CD4-positive, CD25-positive, alpha-beta regulatory T cell (primary cell): ENCODE data around the gene FAN1. TPM values are rescaled to one million over a fixed set of nuclear protein-coding genes. Genes with fewer than 3 reads are reported as not detected.

Experiments
- ATAC-seq, 2 donors: fragments of 150-1000 bp; cut with Tn5 transposase; one replicate each; pipeline ENCODE4 v1.10.0; 2021; ENCODE audit warnings: low read depth in 2 of 2, moderate number of reproducible peaks in 2 of 2, moderate library complexity in 1 of 2
- DNase-seq, 3 donors: peaks; one replicate each; pipeline versions ENCODE4 v3.0.0 to v3.0.0-alpha.2; 2012 to 2022; ENCODE audit warnings: mixed read lengths in 1 of 3
- H3K27ac ChIP-seq: one replicate; pipeline ENCODE4 v1.7.0; 2013; ENCODE audit warnings: mild to moderate bottlenecking, low read length; ENCODE audit not compliant: insufficient read depth, poor library complexity, severe bottlenecking
- H3K27me3 ChIP-seq: one replicate; pipeline ENCODE4 v1.7.0; 2013; ENCODE audit warnings: low read length; ENCODE audit not compliant: control insufficient read depth, insufficient read depth
- H3K36me3 ChIP-seq: one replicate; pipeline ENCODE4 v1.7.0; 2013; ENCODE audit warnings: mild to moderate bottlenecking, low read length, moderate library complexity; ENCODE audit not compliant: control insufficient read depth, insufficient read depth
- H3K4me1 ChIP-seq: 2 replicates; pipeline ENCODE4 v1.7.0; 2013; ENCODE audit warnings: mild to moderate bottlenecking, low read length; ENCODE audit not compliant: insufficient read depth, control insufficient read depth, poor library complexity, severe bottlenecking
- H3K4me3 ChIP-seq: one replicate; pipeline ENCODE4 v1.7.0; 2013; ENCODE audit warnings: low read depth, mild to moderate bottlenecking, low read length, moderate library complexity
- H3K9me3 ChIP-seq, 2 experiments: 1 replicate in 1 of 2; 2 replicates in 1 of 2; pipeline ENCODE4 v1.7.0; 2013; ENCODE audit warnings: low read length in 2 of 2, mild to moderate bottlenecking in 1 of 2, moderate library complexity in 1 of 2; ENCODE audit not compliant: control insufficient read depth in 2 of 2
- H3K27ac Mint-ChIP-seq, 3 donors: one replicate each; pipeline ENCODE4 v1.8.0; 2020 to 2022; ENCODE audit warnings: mild to moderate bottlenecking in 3 of 3, mixed read lengths in 3 of 3, moderate library complexity in 2 of 3
- H3K27me3 Mint-ChIP-seq: one replicate; pipeline ENCODE4 v1.8.0; 2022; ENCODE audit warnings: mild to moderate bottlenecking, mixed read lengths
- H3K36me3 Mint-ChIP-seq: one replicate; pipeline ENCODE4 v1.8.0; 2020; ENCODE audit warnings: mixed read lengths
- H3K4me1 Mint-ChIP-seq, 4 donors: one replicate each; pipeline ENCODE4 v1.8.0; 2020 to 2022; ENCODE audit warnings: mixed read lengths in 4 of 4, mild to moderate bottlenecking in 1 of 4
- H3K4me3 Mint-ChIP-seq, 4 donors: one replicate each; pipeline ENCODE4 v1.8.0; 2020 to 2022; ENCODE audit warnings: mild to moderate bottlenecking in 4 of 4, mixed read lengths in 4 of 4, moderate library complexity in 3 of 4
- H3K9me3 Mint-ChIP-seq, 7 donors: one replicate each; pipeline ENCODE4 v1.8.0; 2020 to 2022; ENCODE audit warnings: mixed read lengths in 7 of 7, mild to moderate bottlenecking in 3 of 7, moderate library complexity in 2 of 7
- polyA plus RNA-seq, 4 donors: library from polyadenylated mRNA; unstranded; fragments of 300-500 nt; fragmentation: Illumina TruSeq; gene quantifications; one replicate each; pipeline ENCODE4 v1.2.3, GENCODE V29; 2021
- total RNA-seq: library from RNA; stranded (reverse); gene quantifications from one replicate; pipeline ENCODE4 v1.2.3, GENCODE V29; 2022

The FAN1 gene
- total and polyA plus RNA-seq, 5 donors from 2014 or later = 2.4 to 10.6 (median 4.8) TPM

DNA sequence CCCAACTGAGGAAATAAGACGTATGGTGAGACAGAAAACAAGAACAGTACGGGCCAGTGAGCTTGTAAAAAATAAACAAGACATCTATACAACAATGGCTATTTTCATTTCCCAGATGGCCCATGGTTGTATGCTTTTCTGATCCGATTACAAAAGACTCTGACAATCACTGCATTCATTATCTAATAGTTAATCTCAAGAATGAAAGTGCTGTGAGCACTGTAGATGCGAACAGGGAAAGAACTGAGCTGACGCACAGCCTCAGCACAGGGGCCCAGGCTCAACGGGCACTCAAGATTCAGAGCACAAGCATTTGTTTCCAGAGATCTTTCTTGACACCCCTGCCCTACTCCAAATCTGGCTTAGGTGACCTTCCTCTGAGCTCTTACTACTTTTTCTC lies 80.8 kb downstream of the FAN1 start:
- Mint-ChIP-seq H3K27me3 (no peaks in the 10 kb centered on the region), H3K4me3 (peak overlapping the region in 3 of 4 donors; percentile 19 to 63 (median 59))

GRCh38 chr15:30985081-30985531 lies 81.4 kb downstream of the FAN1 start:
- H3K4me1 Mint-ChIP-seq = peaks cover 33 to 84% (median 61%) of the 10 kb centered on the region in 4 donors
- H3K27me3 Mint-ChIP-seq = no peaks in the 10 kb centered on the region
- Histone ChIP-seq H3K27ac (no peak overlapping the region), H3K36me3 (peaks cover 40% of the 10 kb centered on the region), H3K4me3 (no peak overlapping the region), H3K4me1 (peaks cover 35% of the 10 kb centered on the region), H3K27me3 (no peaks in the 10 kb centered on the region), H3K9me3 (no peaks in the 10 kb centered on the region)
- H3K4me3 Mint-ChIP-seq = peak overlapping the region; percentile 10 to 63 (median 39)
- peaks cover 0 to 3% (median 0%) of the 10 kb centered on the region in 7 donors for H3K9me3 Mint-ChIP-seq
- DNase-seq = no peak
- no peak for ATAC-seq
- peaks cover 47% of the 10 kb centered on the region for H3K36me3 Mint-ChIP-seq
- H3K27ac Mint-ChIP-seq = peak overlapping the region in 2 of 3 donors; percentile 37 to 79

More for the DNA sequence above, 80.8 kb downstream of the FAN1 start:
- H3K9me3 Mint-ChIP-seq = peaks cover 0 to 3% (median 0%) of the 10 kb centered on the region in 7 donors
- DNase-seq (no peak), ATAC-seq (no peak)
- peaks cover 53% of the 10 kb centered on the region for H3K36me3 Mint-ChIP-seq
- H3K27ac ChIP-seq = no peak overlapping the region
- no peak overlapping the region for H3K4me3 ChIP-seq
- no peaks in the 10 kb centered on the region for H3K9me3 ChIP-seq
- H3K36me3 ChIP-seq = peaks cover 43% of the 10 kb centered on the region
- peaks cover 29% of the 10 kb centered on the region for H3K4me1 ChIP-seq
- peak overlapping the region in 2 of 3 donors; percentile 37 to 79 for H3K27ac Mint-ChIP-seq
- H3K27me3 ChIP-seq = no peaks in the 10 kb centered on the region
- peaks cover 32 to 84% (median 64%) of the 10 kb centered on the region in 4 donors for H3K4me1 Mint-ChIP-seq

GRCh38 chr15:30990036-30990435 lies 86.3 kb downstream of the FAN1 start:
- DNase-seq = peak in 1 of 3 donors; percentile 10
- Histone ChIP-seq H3K9me3 (no peaks in the 10 kb centered on the region), H3K36me3 (peaks cover 11% of the 10 kb centered on the region), H3K4me3 (peak overlapping the region; percentile 95), H3K27ac (no peak overlapping the region), H3K4me1 (peaks cover 43% of the 10 kb centered on the region), H3K27me3 (no peaks in the 10 kb centered on the region)
- Mint-ChIP-seq H3K4me1 (peaks cover 18 to 59% (median 27%) of the 10 kb centered on the region in 4 donors), H3K36me3 (peaks cover 18% of the 10 kb centered on the region), H3K27ac (peak overlapping the region; percentile 85 to 97 (median 96)), H3K27me3 (peaks cover 16% of the 10 kb centered on the region), H3K9me3 (peaks cover 0 to 4% (median 0%) of the 10 kb centered on the region in 7 donors), H3K4me3 (peak overlapping the region; percentile 97 to 98 (median 98))
- ATAC-seq = no peak

- peak overlapping the region; percentile 95 for H3K4me3 ChIP-seq
Measured at GRCh38 chr15:30990446-30991254, 86.9 kb downstream of the FAN1 start.

DNA sequence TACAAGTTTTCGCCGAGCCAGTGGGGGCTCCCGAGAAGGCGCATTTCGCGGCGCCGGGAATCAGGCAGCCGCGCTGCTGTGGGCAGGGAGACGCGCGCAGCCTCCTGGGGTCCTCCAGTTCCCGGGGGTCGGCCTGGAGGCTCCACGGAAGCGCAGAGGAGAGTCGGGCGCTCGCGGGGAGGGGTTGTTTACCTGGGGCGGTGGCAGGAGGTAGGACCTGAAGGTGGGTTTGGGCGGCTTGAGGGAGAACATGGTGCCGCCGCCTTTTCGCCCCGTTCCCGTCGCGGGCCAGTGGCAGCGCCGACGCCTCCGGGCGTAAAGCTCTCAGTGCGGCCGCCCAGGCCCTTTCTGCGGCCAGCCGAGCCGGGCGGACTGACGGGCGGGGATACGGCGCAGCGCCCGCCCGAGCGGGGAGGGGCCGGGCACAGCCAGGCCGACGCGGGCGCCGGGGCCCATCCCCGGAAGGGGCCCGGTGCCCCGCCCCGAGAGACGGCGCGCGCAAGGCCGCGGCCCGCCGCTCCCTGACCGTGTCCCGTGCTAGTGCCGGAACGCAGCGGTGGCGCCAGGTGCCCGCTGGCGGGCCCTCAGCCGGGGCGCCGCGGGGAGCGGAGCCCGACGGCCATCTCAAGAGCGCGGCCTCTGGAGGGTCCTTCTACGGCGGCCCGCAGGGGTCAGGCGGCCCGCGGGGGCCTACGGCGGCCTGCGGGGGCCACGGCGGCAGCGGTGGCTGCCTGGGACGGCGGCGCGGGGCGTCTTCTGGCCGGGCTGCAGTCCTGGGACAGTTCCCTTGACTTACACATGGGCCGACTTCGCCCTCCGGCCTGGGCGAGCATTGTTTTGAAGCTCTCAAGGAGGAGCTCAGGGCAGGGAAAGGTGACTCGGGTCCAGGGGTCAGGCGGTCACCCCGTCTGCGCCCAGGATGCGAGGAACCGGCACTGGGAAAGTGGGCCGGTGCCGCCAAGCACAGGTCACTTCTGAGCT lies 87.8 kb downstream of the FAN1 start, which contains the start of gene MTMR10:
Gene MTMR10, minus strand, starts transcription at position 374 of the 981 bp plus-strand sequence. Its CDS starts 122 bp downstream, at position 252.
- Mint-ChIP-seq H3K36me3 (peaks cover 10% of the 10 kb centered on the region), H3K4me3 (peak within 1 kb of the TSS; percentile 97 to 98 (median 98)), H3K4me1 (peaks cover 15 to 47% (median 20%) of the 10 kb centered on the region in 4 donors), H3K27ac (peak within 1 kb of the TSS; percentile 85 to 97 (median 96)), H3K9me3 (peaks cover 0 to 4% (median 0%) of the 10 kb centered on the region in 7 donors), H3K27me3 (peaks cover 27% of the 10 kb centered on the region)
- peak; percentile 67 to 83 (median 82) for DNase-seq
- H3K36me3 ChIP-seq = no peaks in the 10 kb centered on the region
- peak; percentile 97 for ATAC-seq
- no peaks in the 10 kb centered on the region for H3K9me3 ChIP-seq
- peaks cover 35% of the 10 kb centered on the region for H3K4me1 ChIP-seq
- peak within 1 kb of the TSS; percentile 70 for H3K27ac ChIP-seq
- peak within 1 kb of the TSS; percentile 95 for H3K4me3 ChIP-seq
- no peaks in the 10 kb centered on the region for H3K27me3 ChIP-seq

More at GRCh38 chr15:30990446-30991254, 86.9 kb downstream of the FAN1 start:
- Mint-ChIP-seq H3K27me3 (peaks cover 18% of the 10 kb centered on the region), H3K27ac (peak overlapping the region; percentile 85 to 97 (median 96)), H3K9me3 (peaks cover 0 to 4% (median 0%) of the 10 kb centered on the region in 7 donors), H3K4me3 (peak overlapping the region; percentile 97 to 98 (median 98)), H3K36me3 (peaks cover 15% of the 10 kb centered on the region), H3K4me1 (peaks cover 15 to 53% (median 22%) of the 10 kb centered on the region in 4 donors)
- DNase-seq (peak in 1 of 3 donors; percentile 9), ATAC-seq (no peak)
- H3K9me3 ChIP-seq = no peaks in the 10 kb centered on the region
- H3K27ac ChIP-seq = peak overlapping the region; percentile 70
- H3K36me3 ChIP-seq = peaks cover 6% of the 10 kb centered on the region
- H3K4me1 ChIP-seq = peaks cover 37% of the 10 kb centered on the region
- no peaks in the 10 kb centered on the region for H3K27me3 ChIP-seq

- Histone ChIP-seq H3K4me3 (peak overlapping the region; percentile 59), H3K27ac (peak overlapping the region; percentile 70), H3K9me3 (no peaks in the 10 kb centered on the region), H3K4me1 (peaks cover 35% of the 10 kb centered on the region), H3K27me3 (no peaks in the 10 kb centered on the region), H3K36me3 (no peaks in the 10 kb centered on the region)
- ATAC-seq (no peak), DNase-seq (no peak)
- Mint-ChIP-seq H3K9me3 (peaks cover 0 to 4% (median 1%) of the 10 kb centered on the region in 7 donors), H3K4me1 (peaks cover 15 to 39% (median 18%) of the 10 kb centered on the region in 4 donors), H3K27me3 (peaks cover 27% of the 10 kb centered on the region), H3K27ac (peak overlapping the region; percentile 73 to 90 (median 76)), H3K4me3 (peak overlapping the region; percentile 85 to 91 (median 88)), H3K36me3 (peaks cover 6% of the 10 kb centered on the region)
Measured at GRCh38 chr15:30992249-30992864, 88.6 kb downstream of the FAN1 start.
